Suprapubic skin (tissue), 4 donors: ENCODE data around the gene ITPR2. TPM values are rescaled to one million over a fixed set of nuclear protein-coding genes. Genes with fewer than 3 reads are reported as not detected.
"Not testable (repeated sequence)": the region's sequence is repeated elsewhere in the genome, so short reads cannot be mapped to it uniquely, and the experiment has no call there.

Experiments used
- DNase-seq, 2 donors: peaks; one replicate each; pipeline ENCODE4 v3.0.0-alpha.2; 2019; ENCODE audit warnings: low spot score in 2 of 2
- H3K27ac ChIP-seq: fragments of 200-600 bp; sonication (generic); one replicate; pipeline ENCODE4 v1.5.1; 2019
- H3K27me3 ChIP-seq: fragments of 200-600 bp; sonication (generic); one replicate; pipeline ENCODE4 v1.5.1; 2019
- H3K36me3 ChIP-seq: fragments of 200-600 bp; sonication (generic); one replicate; pipeline ENCODE4 v1.5.1; 2019
- H3K4me1 ChIP-seq: fragments of 200-600 bp; sonication (generic); one replicate; pipeline ENCODE4 v1.5.1; 2019
- H3K4me3 ChIP-seq: fragments of 200-600 bp; sonication (generic); one replicate; pipeline ENCODE4 v1.5.1; 2019; ENCODE audit warnings: mild to moderate bottlenecking
- H3K9me3 ChIP-seq: fragments of 200-600 bp; sonication (generic); one replicate; pipeline ENCODE4 v1.5.1; 2019
- EP300 ChIP-seq: sonication (generic); formaldehyde crosslinking; IDR thresholded peaks from one replicate; pipeline ENCODE4 v1.6.1; 2017; ENCODE audit warnings: antibody characterized with exemption
- POLR2A ChIP-seq, 2 donors: fragments of 450-650 bp; IDR thresholded peaks; one replicate each; pipeline ENCODE4 v1.6.1; 2017; ENCODE audit warnings: antibody characterized with exemption in 2 of 2, mild to moderate bottlenecking in 2 of 2, moderate library complexity in 2 of 2
- POLR2AphosphoS5 ChIP-seq, 3 donors: sonication (generic); formaldehyde crosslinking; IDR thresholded peaks; one replicate each; pipeline ENCODE4 v1.6.1; 2017; ENCODE audit warnings: antibody characterized with exemption in 3 of 3
- WGBS: methylation state at CpG from one replicate; pipeline ENCODE4 v1.1.5; 2018; 5-methylcytosine and 5-hydroxymethylcytosine counted together
- total RNA-seq, 4 donors: library from RNA; depleted of rRNA; stranded (reverse); fragments of >200 nt; gene quantifications; one replicate each; pipeline ENCODE4 v1.1.0, GENCODE V29; 2016
- TF ChIP-seq, protein P1 (sequence below), 2 donors: fragments of 200-600 bp in 1 of 2; fragments of 450-650 bp in 1 of 2; sonication (generic) in 1 of 2; IDR thresholded peaks; one replicate each; pipeline ENCODE4 v1.5.1; 2016 to 2019; ENCODE audit warnings: antibody characterized with exemption in 2 of 2, mild to moderate bottlenecking in 1 of 2, moderate library complexity in 1 of 2

ITPR2 gene
- total RNA-seq, 4 donors from 2014 or later: 59.6 to 159 (median 72.1) TPM

DNA sequence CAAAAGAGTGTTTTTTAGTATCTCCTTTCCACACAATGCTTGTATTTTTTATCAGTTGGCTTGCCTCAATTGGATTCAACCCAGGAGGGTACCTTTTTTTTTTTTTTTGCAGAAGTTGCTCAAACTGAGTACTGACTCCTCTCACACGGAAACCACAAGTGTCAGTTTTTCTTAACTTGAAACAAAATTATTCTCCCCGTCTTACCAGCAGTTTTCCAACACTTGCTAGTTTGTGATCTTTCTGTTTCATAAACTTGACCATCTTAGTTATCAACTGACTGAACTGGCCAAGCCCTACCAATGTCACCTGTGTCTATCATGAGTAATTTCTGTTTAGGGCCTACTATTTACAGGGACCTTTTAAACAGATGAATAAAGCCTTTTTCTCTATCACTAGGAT, 34.1 kb upstream of the ITPR2 start:
- H3K27me3 ChIP-seq: no peaks in the 10 kb centered on the region
- H3K27ac ChIP-seq: no peak overlapping the region
- TF ChIP-seq POLR2AphosphoS5 (IDR thresholded peaks at IDR 0.05) (no peak), POLR2A (IDR thresholded peaks at IDR 0.05) (no peak)
- H3K4me3 ChIP-seq: no peak overlapping the region
- 81% methylated on average over 2 of the region's 2 CpGs for WGBS
- no peaks in the 10 kb centered on the region for H3K36me3 ChIP-seq
- no peak for DNase-seq
- H3K4me1 ChIP-seq: peaks cover 17% of the 10 kb centered on the region
- H3K9me3 ChIP-seq: no peaks in the 10 kb centered on the region

DNA sequence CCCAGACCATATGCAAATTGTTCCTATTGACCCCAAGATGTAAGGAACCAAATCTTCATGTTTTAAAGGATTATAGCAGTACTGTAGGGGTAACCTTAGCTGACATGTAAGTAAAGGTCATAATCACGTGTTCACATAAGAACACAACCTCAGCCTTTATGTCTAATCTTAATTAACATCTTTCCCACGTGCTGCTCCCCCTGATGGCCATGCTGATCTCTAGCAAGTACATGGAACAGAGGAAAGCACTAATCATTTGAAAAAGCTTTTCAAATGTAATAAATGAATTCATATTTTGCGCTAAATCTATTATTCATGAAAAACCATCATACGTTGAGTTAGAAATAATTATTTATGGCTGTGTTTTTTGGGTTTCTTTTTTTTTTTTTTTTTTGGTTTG, 30.5 kb upstream of the ITPR2 start:
- Histone ChIP-seq H3K9me3 (no peaks in the 10 kb centered on the region), H3K4me3 (no peak overlapping the region), H3K27me3 (no peaks in the 10 kb centered on the region), H3K27ac (no peak overlapping the region), H3K36me3 (no peaks in the 10 kb centered on the region), H3K4me1 (no peaks in the 10 kb centered on the region)
- TF ChIP-seq POLR2A (IDR thresholded peaks at IDR 0.05) (no peak), EP300 (no peak), POLR2AphosphoS5 (IDR thresholded peaks at IDR 0.05) (no peak)
- TF ChIP-seq, protein P1, sequence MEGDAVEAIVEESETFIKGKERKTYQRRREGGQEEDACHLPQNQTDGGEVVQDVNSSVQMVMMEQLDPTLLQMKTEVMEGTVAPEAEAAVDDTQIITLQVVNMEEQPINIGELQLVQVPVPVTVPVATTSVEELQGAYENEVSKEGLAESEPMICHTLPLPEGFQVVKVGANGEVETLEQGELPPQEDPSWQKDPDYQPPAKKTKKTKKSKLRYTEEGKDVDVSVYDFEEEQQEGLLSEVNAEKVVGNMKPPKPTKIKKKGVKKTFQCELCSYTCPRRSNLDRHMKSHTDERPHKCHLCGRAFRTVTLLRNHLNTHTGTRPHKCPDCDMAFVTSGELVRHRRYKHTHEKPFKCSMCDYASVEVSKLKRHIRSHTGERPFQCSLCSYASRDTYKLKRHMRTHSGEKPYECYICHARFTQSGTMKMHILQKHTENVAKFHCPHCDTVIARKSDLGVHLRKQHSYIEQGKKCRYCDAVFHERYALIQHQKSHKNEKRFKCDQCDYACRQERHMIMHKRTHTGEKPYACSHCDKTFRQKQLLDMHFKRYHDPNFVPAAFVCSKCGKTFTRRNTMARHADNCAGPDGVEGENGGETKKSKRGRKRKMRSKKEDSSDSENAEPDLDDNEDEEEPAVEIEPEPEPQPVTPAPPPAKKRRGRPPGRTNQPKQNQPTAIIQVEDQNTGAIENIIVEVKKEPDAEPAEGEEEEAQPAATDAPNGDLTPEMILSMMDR (IDR thresholded peaks at IDR 0.05): no peak
- whole genome bisulfite sequencing: 65% methylated on average over 4 of the region's 4 CpGs
- DNase-seq: no peak

DNA sequence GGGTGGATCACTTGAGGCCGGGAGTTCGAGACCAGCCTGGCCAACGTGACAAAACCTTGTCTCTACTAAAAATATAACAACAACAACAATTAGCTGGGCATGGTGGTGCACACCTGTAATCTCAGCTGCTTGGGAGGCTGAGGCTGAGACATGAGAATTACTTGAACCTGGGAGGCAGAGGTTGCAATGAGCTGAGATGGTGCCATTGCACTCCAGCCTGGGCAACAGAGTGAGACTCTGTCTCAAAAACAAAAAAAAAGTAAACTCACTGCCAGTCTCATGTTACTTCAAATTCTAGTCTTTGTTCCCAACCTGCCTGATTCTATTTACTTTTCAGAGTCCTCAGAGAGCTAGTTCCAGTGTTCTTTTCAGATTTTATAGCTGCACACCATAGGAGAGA, 29.8 kb upstream of the ITPR2 start:
- not testable (repeated sequence) for H3K27ac ChIP-seq, DNase-seq, H3K27me3 ChIP-seq, H3K4me3 ChIP-seq, H3K36me3 ChIP-seq, H3K9me3 ChIP-seq, H3K4me1 ChIP-seq
- WGBS: 96% methylated on average over 3 of the region's 3 CpGs

DNA sequence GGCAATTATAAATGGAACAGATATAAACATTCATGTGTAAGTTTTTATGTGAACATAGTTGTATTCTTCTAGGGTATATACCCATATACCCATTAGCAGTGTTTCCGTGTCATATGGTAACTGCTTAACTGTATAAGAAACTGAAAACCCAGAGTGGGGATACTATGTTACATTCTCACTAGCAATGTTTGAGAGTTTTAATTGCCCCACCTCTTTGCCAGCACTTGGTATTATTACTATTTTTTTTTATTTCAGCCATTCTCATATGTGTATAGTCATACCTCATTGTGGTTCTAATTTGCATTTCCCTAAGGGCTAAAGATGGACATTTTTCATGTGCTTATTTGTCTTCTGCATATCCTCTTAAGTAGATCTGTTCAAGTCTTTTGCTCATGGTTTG, 28.7 kb upstream of the ITPR2 start:
- no peaks in the 10 kb centered on the region for H3K36me3 ChIP-seq
- no peaks in the 10 kb centered on the region for H3K9me3 ChIP-seq
- WGBS: 95% methylated on average over 1 of the region's 1 CpG
- no peak overlapping the region for H3K27ac ChIP-seq
- no peaks in the 10 kb centered on the region for H3K27me3 ChIP-seq
- H3K4me1 ChIP-seq: no peaks in the 10 kb centered on the region
- no peak for DNase-seq
- H3K4me3 ChIP-seq: no peak overlapping the region
- TF ChIP-seq POLR2A (IDR thresholded peaks at IDR 0.05): no peak
- TF ChIP-seq POLR2AphosphoS5 (IDR thresholded peaks at IDR 0.05): no peak
- TF ChIP-seq, protein P1 (IDR thresholded peaks at IDR 0.05): no peak
- TF ChIP-seq EP300: no peak

DNA sequence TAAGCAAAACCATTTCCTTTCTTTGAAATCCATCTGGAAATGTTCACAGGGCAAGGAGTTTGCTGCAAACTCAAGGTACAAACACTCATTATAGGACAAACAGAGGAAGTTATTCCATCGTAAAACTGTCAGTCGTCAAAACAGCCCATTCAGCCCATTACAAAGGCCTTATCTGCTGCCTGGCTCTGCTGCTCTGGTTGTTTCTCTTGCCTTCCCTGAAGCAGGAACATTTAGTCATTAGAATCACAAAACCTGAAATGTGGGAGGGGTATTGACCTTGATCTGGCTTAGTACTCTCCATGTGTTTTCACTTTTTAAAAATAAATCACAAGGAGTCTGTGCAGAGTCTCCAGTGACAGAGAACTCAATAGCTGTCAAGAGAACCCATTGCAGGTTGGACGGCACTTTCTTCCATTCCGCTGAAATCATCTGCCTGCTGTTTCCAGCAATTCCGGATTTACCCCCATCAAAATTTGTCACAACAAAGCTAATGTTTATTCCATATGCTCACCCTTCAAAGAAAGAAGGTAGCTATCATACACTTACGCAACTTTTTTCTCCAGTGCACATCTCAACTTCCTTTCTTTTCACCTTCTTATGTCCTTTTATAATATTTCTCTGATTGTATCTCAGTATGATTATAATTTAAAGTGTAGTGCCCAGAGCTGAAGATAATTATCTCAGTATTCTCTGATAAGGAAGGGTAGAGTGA, 24.6 kb upstream of the ITPR2 start:
- H3K27ac ChIP-seq: no peak overlapping the region
- DNase-seq: no peak
- no peak for TF ChIP-seq EP300
- TF ChIP-seq, protein P1 (IDR thresholded peaks at IDR 0.05): no peak
- TF ChIP-seq POLR2A (IDR thresholded peaks at IDR 0.05): no peak
- TF ChIP-seq POLR2AphosphoS5 (IDR thresholded peaks at IDR 0.05): no peak
- H3K9me3 ChIP-seq: no peaks in the 10 kb centered on the region
- no peaks in the 10 kb centered on the region for H3K27me3 ChIP-seq
- no peaks in the 10 kb centered on the region for H3K4me1 ChIP-seq
- H3K36me3 ChIP-seq: no peaks in the 10 kb centered on the region
- 63% methylated on average over 6 of the region's 6 CpGs for WGBS
- no peak overlapping the region for H3K4me3 ChIP-seq

DNA sequence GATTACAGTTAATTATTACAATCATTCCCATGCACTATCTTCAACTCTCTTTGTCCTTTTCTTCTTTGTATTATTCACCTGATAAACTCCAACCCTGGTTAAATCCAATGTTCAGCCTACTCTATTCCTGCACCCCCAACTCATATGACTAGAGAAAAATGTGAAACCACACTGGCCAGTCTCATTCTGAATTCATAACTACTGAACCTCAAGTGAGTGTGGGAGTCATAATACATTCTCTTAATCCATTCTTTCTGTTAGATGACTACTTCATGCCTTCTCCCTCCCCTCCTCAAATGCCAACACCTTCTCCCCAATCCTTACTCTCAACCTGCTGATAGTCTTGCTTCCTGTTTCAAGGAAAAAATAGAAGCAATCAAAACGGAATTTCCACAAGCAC, 22.3 kb upstream of the ITPR2 start:
- Histone ChIP-seq H3K27me3 (no peaks in the 10 kb centered on the region), H3K9me3 (no peaks in the 10 kb centered on the region), H3K4me1 (no peaks in the 10 kb centered on the region), H3K36me3 (no peaks in the 10 kb centered on the region), H3K4me3 (no peak overlapping the region), H3K27ac (no peak overlapping the region)
- 73% methylated on average over 1 of the region's 1 CpG for WGBS
- no peak for DNase-seq
- TF ChIP-seq EP300 (no peak), POLR2A (IDR thresholded peaks at IDR 0.05) (no peak), POLR2AphosphoS5 (IDR thresholded peaks at IDR 0.05) (no peak)
- TF ChIP-seq, protein P1 (IDR thresholded peaks at IDR 0.05): no peak
